Endothelial cell of umbilical vein (primary cell): ENCODE measurements around the gene APOF. TPM values are rescaled to one million over a fixed set of nuclear protein-coding genes. Genes with fewer than 3 reads are reported as not detected.

Experiments
- BruUV-seq: library from RNA; stranded (reverse); fragments of 400-500 nt; replicated peaks from 2 replicates; lab custom pipeline; 2021; lab: Mats Ljungman, UMichigan
- CTCF ChIA-PET: fragments of 300-600, 350-600 bp; sonication (Branson Sonifier 250); formaldehyde crosslinking; loops from one replicate; lab custom pipeline; 2021; ENCODE audit warnings: antibody characterized with exemption, inconsistent platforms; lab: Charles Lee
- POLR2A ChIA-PET: fragments of 300-600, 350-600 bp; sonication (Branson Sonifier 250); formaldehyde crosslinking; loops from one replicate; lab custom pipeline; 2021; ENCODE audit warnings: antibody characterized with exemption, inconsistent platforms; lab: Charles Lee
- DNase-seq: peaks from one replicate; pipeline ENCODE4 v3.0.0-alpha.2; 2011; ENCODE audit warnings: low read depth, low spot score
- FAIRE-seq: peaks from 2 replicates; lab custom pipeline; 2011; peaks lifted over from hg19 to GRCh38; lab: Jason Lieb, UNC
- H2AFZ ChIP-seq: 2 replicates; pipeline ENCODE4 v1.6.0; 2012; ENCODE audit warnings: low read depth, low read length, control low read depth, inconsistent platforms
- H3K27ac ChIP-seq: 2 replicates; pipeline ENCODE4 v1.5.1; 2011; ENCODE audit warnings: low read depth, mild to moderate bottlenecking, control low read depth, low read length, moderate library complexity; ENCODE audit not compliant: insufficient read depth
- H3K27me3 ChIP-seq, 2 experiments: 2 replicates each; pipeline versions ENCODE4 v1.6.0 to v1.6.1; 2011; ENCODE audit warnings: low read length in 2 of 2, mixed read lengths in 1 of 2; ENCODE audit not compliant: control insufficient read depth in 2 of 2, insufficient read depth in 2 of 2
- H3K36me3 ChIP-seq, 2 experiments: 2 replicates in 1 of 2; 3 replicates in 1 of 2; pipeline ENCODE4 v1.5.1; 2011; ENCODE audit warnings: low read length in 2 of 2, mild to moderate bottlenecking in 1 of 2, moderate library complexity in 1 of 2; ENCODE audit not compliant: control insufficient read depth in 2 of 2, insufficient read depth in 2 of 2; ENCODE audit errors: extremely low read depth in 1 of 2
- H3K4me1 ChIP-seq: 3 replicates; pipeline ENCODE4 v1.5.1; 2011; ENCODE audit warnings: mild to moderate bottlenecking, low read length; ENCODE audit not compliant: control insufficient read depth, insufficient read depth; ENCODE audit errors: extremely low read depth
- H3K4me2 ChIP-seq: 2 replicates; pipeline ENCODE4 v1.6.1; 2011; ENCODE audit warnings: low read length, control low read depth, mixed read lengths; ENCODE audit not compliant: insufficient read depth
- H3K4me3 ChIP-seq, 3 experiments: fragments of 200-600 bp in 1 of 3; sonication (generic), shearing (Covaris generic) in 1 of 3; replicated peaks in 1 of 3; 2 replicates each; pipeline ENCODE4 v1.5.1; 2011 to 2016; ENCODE audit warnings: control low read depth in 3 of 3, low read length in 3 of 3, mild to moderate bottlenecking in 2 of 3, inconsistent platforms in 1 of 3, low read depth in 1 of 3, moderate library complexity in 1 of 3; ENCODE audit not compliant: insufficient read depth in 1 of 3
- H3K79me2 ChIP-seq: 2 replicates; pipeline ENCODE4 v1.6.0; 2012; ENCODE audit warnings: low read length, inconsistent platforms; ENCODE audit not compliant: control insufficient read depth, insufficient read depth
- H3K9ac ChIP-seq: replicated peaks from 2 replicates; pipeline ENCODE3; 2011; ENCODE audit warnings: low read length, control low read depth; ENCODE audit not compliant: insufficient read depth; ENCODE audit errors: extremely low read depth
- H3K9me1 ChIP-seq: replicated peaks from 3 replicates; pipeline ENCODE4 v1.6.0; 2011; ENCODE audit warnings: mild to moderate bottlenecking, low read length; ENCODE audit not compliant: control insufficient read depth, insufficient read depth; ENCODE audit errors: extremely low read depth
- H3K9me3 ChIP-seq: replicated peaks from 2 replicates; pipeline ENCODE4 v1.5.1; 2012; ENCODE audit warnings: low read length, inconsistent platforms; ENCODE audit not compliant: control insufficient read depth, insufficient read depth
- H4K20me1 ChIP-seq: replicated peaks from 2 replicates; pipeline ENCODE3; 2011; ENCODE audit warnings: mild to moderate bottlenecking, low read length; ENCODE audit not compliant: control insufficient read depth, insufficient read depth; ENCODE audit errors: extremely low read depth
- EZH2 ChIP-seq: IDR thresholded peaks from 2 replicates; pipeline ENCODE4 v1.6.1; 2012; ENCODE audit warnings: borderline replicate concordance, low read depth, mild to moderate bottlenecking, moderate library complexity, low read length, inconsistent platforms; ENCODE audit not compliant: severe bottlenecking
- FOS ChIP-seq: IDR thresholded peaks from 2 replicates; pipeline ENCODE4 v1.6.1; 2011; ENCODE audit warnings: mild to moderate bottlenecking, low read length, moderate library complexity, borderline replicate concordance; ENCODE audit not compliant: insufficient read depth
- GATA2 ChIP-seq: IDR thresholded peaks from 2 replicates; pipeline ENCODE4 v1.7.0; 2011; ENCODE audit warnings: low read depth, mild to moderate bottlenecking, moderate library complexity, mixed read lengths, low read length; ENCODE audit not compliant: insufficient read length, insufficient read depth
- JUN ChIP-seq: IDR thresholded peaks from 2 replicates; pipeline ENCODE4 v1.6.1; 2011; ENCODE audit warnings: borderline replicate concordance, low read depth; ENCODE audit not compliant: insufficient read length, insufficient read depth
- MYC ChIP-seq: IDR thresholded peaks from one replicate; pipeline ENCODE4 v1.6.1; 2011; ENCODE audit warnings: mild to moderate bottlenecking, low read depth, low read length
- POLR2A ChIP-seq: IDR thresholded peaks from 2 replicates; pipeline ENCODE4 v1.6.1; 2012; ENCODE audit warnings: low read depth, mild to moderate bottlenecking, control low read depth, low read length
- POLR2AphosphoS5 ChIP-seq: IDR thresholded peaks from 2 replicates; pipeline ENCODE4 v1.6.1; 2012; ENCODE audit warnings: low read depth, mild to moderate bottlenecking, control low read depth, low read length, moderate library complexity; ENCODE audit not compliant: insufficient read depth
- dilution Hi-C: fragments of 300-500 bp; cut with MboI; formaldehyde crosslinking; loops from one replicate; pipeline ENCODE4 v1.15.0; 2019; ENCODE audit warnings: low sequenced_read_pairs; ENCODE audit not compliant: extremely low pct_ligation_motif_present
- intact Hi-C: fragments of 100-400 bp; cut with micrococcal nuclease; formaldehyde crosslinking; loops from one replicate; pipeline ENCODE4 v1.10.0; 2022
- polyA plus RNA-seq, 4 experiments: library from polyadenylated mRNA; depleted of rRNA in 3 of 4; stranded (reverse) in 3 of 4; unstranded in 1 of 4; fragments of >200 nt; gene quantifications; 2 replicates each; pipeline versions ENCODE4 v1.2.1 to v1.2.3, GENCODE V29; 2011 to 2012; ENCODE audit warnings: missing spikeins in 1 of 4
- total RNA-seq: library from RNA; stranded (reverse); gene quantifications from 2 replicates; pipeline ENCODE4 v1.2.3, GENCODE V29; 2021
- TF ChIP-seq, protein P1 (sequence below): IDR thresholded peaks from 2 replicates; pipeline ENCODE4 v1.6.1; 2011; ENCODE audit not compliant: insufficient read depth, insufficient read length
- TF ChIP-seq, protein P2 (sequence below), 2 donors: IDR thresholded peaks; 1 replicate in 1 of 2; 2 replicates in 1 of 2; pipeline ENCODE4 v1.5.1; 2011; ENCODE audit warnings: low read length in 2 of 2, mild to moderate bottlenecking in 2 of 2, moderate library complexity in 2 of 2, control low read depth in 1 of 2, inconsistent platforms in 1 of 2, low read depth in 1 of 2; ENCODE audit not compliant: insufficient read depth in 1 of 2; ENCODE audit errors: extremely low read depth in 1 of 2

The APOF gene
- total and polyA plus RNA-seq, 2 donors (not counting 3 experiments of a cell fraction or from before 2014, with no cell fraction given) = not detected

DNA sequence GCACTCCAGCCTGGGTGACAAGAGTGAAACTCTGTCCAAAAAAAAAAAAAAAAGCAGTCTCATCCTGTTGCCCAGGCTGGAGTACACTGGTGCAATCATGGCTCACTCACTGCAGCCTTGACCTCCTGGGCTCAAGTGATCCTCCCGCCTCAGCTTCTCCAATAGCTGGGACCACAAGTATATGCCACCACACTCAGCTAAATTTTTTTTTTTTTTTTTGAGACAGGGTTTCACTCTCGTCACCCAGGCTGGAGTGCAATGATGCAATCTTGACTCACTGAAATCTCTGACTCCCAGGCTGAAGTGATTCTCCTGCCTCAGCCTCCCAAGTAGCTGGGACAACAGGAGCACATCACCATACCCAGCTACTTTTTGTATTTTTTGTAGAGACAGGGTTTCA is 41.6 kb downstream of the APOF start:
- H3K27ac ChIP-seq = no peak overlapping the region
- dilution Hi-C loops = no loop called here
- H4K20me1 ChIP-seq = no peaks in the 10 kb centered on the region
- FAIRE-seq (no peak), DNase-seq (no peak)
- no peaks in the 10 kb centered on the region for H3K27me3 ChIP-seq
- TF ChIP-seq, protein P1, sequence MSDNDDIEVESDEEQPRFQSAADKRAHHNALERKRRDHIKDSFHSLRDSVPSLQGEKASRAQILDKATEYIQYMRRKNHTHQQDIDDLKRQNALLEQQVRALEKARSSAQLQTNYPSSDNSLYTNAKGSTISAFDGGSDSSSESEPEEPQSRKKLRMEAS = no peak
- no peak for TF ChIP-seq POLR2A
- TF ChIP-seq FOS = no peak
- TF ChIP-seq JUN = no peak
- no peak for TF ChIP-seq GATA2
- TF ChIP-seq MYC = no peak
- no peak for TF ChIP-seq POLR2AphosphoS5
- TF ChIP-seq, protein P2, sequence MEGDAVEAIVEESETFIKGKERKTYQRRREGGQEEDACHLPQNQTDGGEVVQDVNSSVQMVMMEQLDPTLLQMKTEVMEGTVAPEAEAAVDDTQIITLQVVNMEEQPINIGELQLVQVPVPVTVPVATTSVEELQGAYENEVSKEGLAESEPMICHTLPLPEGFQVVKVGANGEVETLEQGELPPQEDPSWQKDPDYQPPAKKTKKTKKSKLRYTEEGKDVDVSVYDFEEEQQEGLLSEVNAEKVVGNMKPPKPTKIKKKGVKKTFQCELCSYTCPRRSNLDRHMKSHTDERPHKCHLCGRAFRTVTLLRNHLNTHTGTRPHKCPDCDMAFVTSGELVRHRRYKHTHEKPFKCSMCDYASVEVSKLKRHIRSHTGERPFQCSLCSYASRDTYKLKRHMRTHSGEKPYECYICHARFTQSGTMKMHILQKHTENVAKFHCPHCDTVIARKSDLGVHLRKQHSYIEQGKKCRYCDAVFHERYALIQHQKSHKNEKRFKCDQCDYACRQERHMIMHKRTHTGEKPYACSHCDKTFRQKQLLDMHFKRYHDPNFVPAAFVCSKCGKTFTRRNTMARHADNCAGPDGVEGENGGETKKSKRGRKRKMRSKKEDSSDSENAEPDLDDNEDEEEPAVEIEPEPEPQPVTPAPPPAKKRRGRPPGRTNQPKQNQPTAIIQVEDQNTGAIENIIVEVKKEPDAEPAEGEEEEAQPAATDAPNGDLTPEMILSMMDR (IDR thresholded peaks at IDR 0.05; ENCODE audit: extremely low read depth in 1 of 2, insufficient read depth in 1 of 2, low read depth in 1 of 2, low read length in 2 of 2) = no peak
- TF ChIP-seq EZH2 = no peak
- H2AFZ ChIP-seq = no peak overlapping the region
- H3K9ac ChIP-seq = no peak overlapping the region
- H3K9me3 ChIP-seq = no peaks in the 10 kb centered on the region
- H3K4me1 ChIP-seq = no peaks in the 10 kb centered on the region
- BruUV-seq = no TSS peak
- ChIA-PET CTCF (no interaction called here), POLR2A (interaction anchor here (0.6 to 0.7 kb wide), 2 partner anchors 11 to 32 kb away, joined by 4 to 5 read pairs; no protein-coding TSS in a partner anchor)
- no peak overlapping the region for H3K4me2 ChIP-seq
- no peaks in the 10 kb centered on the region for H3K36me3 ChIP-seq
- no peaks in the 10 kb centered on the region for H3K79me2 ChIP-seq
- intact Hi-C loops = no loop called here
- H3K9me1 ChIP-seq = no peaks in the 10 kb centered on the region
- H3K4me3 ChIP-seq = no peak overlapping the region
